ENCODE data around the gene EXOC4. TPM values are rescaled to one million over a fixed set of nuclear protein-coding genes. Genes with fewer than 3 reads are reported as not detected.

Gene EXOC4
- total and polyA plus RNA-seq, 2 donors (not counting 3 experiments of a cell fraction or from before 2014, with no cell fraction given) = 20.3 to 73.1 TPM

DNA sequence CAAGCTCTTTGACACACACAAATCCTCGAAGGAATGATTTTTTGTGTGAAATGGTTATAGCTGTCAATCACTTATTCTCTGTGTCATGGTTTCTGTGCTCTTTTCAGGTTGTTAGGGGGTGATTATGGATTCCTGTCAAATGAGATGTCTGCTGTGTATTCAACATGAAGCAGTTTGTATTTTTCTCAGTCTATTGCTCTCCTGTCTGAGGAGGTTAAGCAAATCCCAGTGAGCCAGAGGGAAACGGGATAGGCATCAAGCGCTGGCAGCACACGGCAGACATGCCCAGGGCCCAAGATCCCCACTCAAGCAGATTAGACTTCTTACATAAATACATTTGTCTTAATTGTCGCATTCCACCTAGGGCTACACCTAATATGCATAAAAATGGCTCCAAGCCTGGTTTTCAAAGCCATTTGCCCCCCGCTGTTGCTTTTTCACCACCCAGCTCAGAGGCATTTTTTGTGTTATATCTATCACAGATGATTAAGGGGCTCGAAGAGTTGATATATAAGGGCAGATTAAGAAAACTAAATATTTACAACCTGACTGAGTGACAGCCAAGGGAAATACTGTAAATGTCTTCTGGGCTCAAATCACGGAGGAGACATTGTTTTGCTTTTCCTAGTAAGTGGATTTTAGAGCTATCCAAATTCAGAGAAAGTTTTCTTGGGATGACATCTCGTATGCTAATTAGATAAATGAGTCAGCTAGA, 681.5 kb downstream of the EXOC4 start:
- H3K79me2 ChIP-seq (ENCODE audit: control insufficient read depth, insufficient read depth, low read length) = no peaks in the 10 kb centered on the region
- FAIRE-seq (peak; percentile 35), DNase-seq (ENCODE audit: low read depth, low spot score) (no peak)
- H3K4me2 ChIP-seq (ENCODE audit: insufficient read depth, low read length) = no peak overlapping the region
- ChIA-PET POLR2A (no interaction called here), CTCF (interaction anchor here (1.1 to 1.5 kb wide), 2 partner anchors 80 to 82 kb away, joined by 3 to 5 read pairs; no protein-coding TSS in a partner anchor)
- no peak overlapping the region for H3K27ac ChIP-seq (ENCODE audit: insufficient read depth, low read depth, low read length)
- no peaks in the 10 kb centered on the region for H3K9me3 ChIP-seq (replicated peaks; ENCODE audit: control insufficient read depth, insufficient read depth, low read length)
- no peaks in the 10 kb centered on the region for H3K4me1 ChIP-seq (ENCODE audit: control insufficient read depth, extremely low read depth, insufficient read depth, low read length)
- H2AFZ ChIP-seq (ENCODE audit: low read depth, low read length) = no peak overlapping the region
- H3K27me3 ChIP-seq (ENCODE audit: control insufficient read depth in 2 of 2, insufficient read depth in 2 of 2, low read length in 2 of 2) = no peaks in the 10 kb centered on the region
- dilution Hi-C loops (cut with MboI; ENCODE audit: extremely low pct_ligation_motif_present, low sequenced_read_pairs) (no loop called here), intact Hi-C loops (cut with micrococcal nuclease) (no loop called here)
- TF ChIP-seq POLR2A (IDR thresholded peaks at IDR 0.05; ENCODE audit: low read depth, low read length) (no peak), JUN (IDR thresholded peaks at IDR 0.05; ENCODE audit: borderline replicate concordance, insufficient read depth, insufficient read length, low read depth) (no peak), EZH2 (IDR thresholded peaks at IDR 0.05; ENCODE audit: borderline replicate concordance, low read depth, low read length, severe bottlenecking) (no peak), GATA2 (IDR thresholded peaks at IDR 0.05; ENCODE audit: insufficient read depth, insufficient read length, low read depth, low read length) (no peak), FOS (IDR thresholded peaks at IDR 0.05; ENCODE audit: borderline replicate concordance, insufficient read depth, low read length) (no peak), MYC (IDR thresholded peaks at IDR 0.05; ENCODE audit: low read depth, low read length) (no peak), CTCF (IDR thresholded peaks at IDR 0.05; ENCODE audit: extremely low read depth in 1 of 2, insufficient read depth in 1 of 2, low read depth in 1 of 2, low read length in 2 of 2) (no peak), POLR2AphosphoS5 (IDR thresholded peaks at IDR 0.05; ENCODE audit: insufficient read depth, low read depth, low read length) (no peak)
- TF ChIP-seq, protein P1, sequence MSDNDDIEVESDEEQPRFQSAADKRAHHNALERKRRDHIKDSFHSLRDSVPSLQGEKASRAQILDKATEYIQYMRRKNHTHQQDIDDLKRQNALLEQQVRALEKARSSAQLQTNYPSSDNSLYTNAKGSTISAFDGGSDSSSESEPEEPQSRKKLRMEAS (IDR thresholded peaks at IDR 0.05; ENCODE audit: insufficient read depth, insufficient read length) = no peak
- no TSS peak for BruUV-seq (replicated peaks)
- no peaks in the 10 kb centered on the region for H4K20me1 ChIP-seq (replicated peaks; ENCODE audit: control insufficient read depth, extremely low read depth, insufficient read depth, low read length)
- H3K9ac ChIP-seq (replicated peaks; ENCODE audit: extremely low read depth, insufficient read depth, low read length) = no peak overlapping the region
- H3K36me3 ChIP-seq (ENCODE audit: control insufficient read depth in 2 of 2, extremely low read depth in 1 of 2, insufficient read depth in 2 of 2, low read length in 2 of 2) = no peaks in the 10 kb centered on the region
- H3K4me3 ChIP-seq (replicated peaks in 1 of 3; ENCODE audit: insufficient read depth in 1 of 3, low read depth in 1 of 3, low read length in 3 of 3) = no peak overlapping the region
- H3K9me1 ChIP-seq (replicated peaks; ENCODE audit: control insufficient read depth, extremely low read depth, insufficient read depth, low read length) = no peaks in the 10 kb centered on the region
